CD14-positive monocyte (primary cell): ENCODE measurements around the gene ZSWIM1. TPM values are rescaled to one million over a fixed set of nuclear protein-coding genes. Genes with fewer than 3 reads are reported as not detected.

Source experiments
- DNase-seq, 3 donors: peaks; one replicate each; pipeline ENCODE4 v3.0.0-alpha.2; 2011 to 2022
- H2AFZ ChIP-seq: 2 replicates; pipeline ENCODE4 v1.6.0; 2012; ENCODE audit warnings: mild to moderate bottlenecking, low read depth, low read length, inconsistent platforms; ENCODE audit not compliant: insufficient read depth, poor library complexity, severe bottlenecking
- H3K27ac ChIP-seq, 2 donors: 1 replicate in 1 of 2; 2 replicates in 1 of 2; pipeline ENCODE4 v1.5.1; 2012 to 2013; ENCODE audit warnings: low read length in 2 of 2, control low read depth in 1 of 2, inconsistent platforms in 1 of 2, low read depth in 1 of 2, mild to moderate bottlenecking in 1 of 2
- H3K27me3 ChIP-seq, 2 donors: one replicate each; pipeline versions ENCODE4 v1.6.0 to v1.6.1; 2011 to 2013; ENCODE audit warnings: low read length in 2 of 2; ENCODE audit not compliant: control insufficient read depth in 2 of 2, insufficient read depth in 2 of 2
- H3K36me3 ChIP-seq, 2 donors: replicated peaks in 1 of 2; 1 replicate in 1 of 2; 2 replicates in 1 of 2; pipeline versions ENCODE4 v1.5.1 to v1.6.1; 2012 to 2013; ENCODE audit warnings: low read length in 2 of 2, control low read depth in 1 of 2, inconsistent platforms in 1 of 2, mild to moderate bottlenecking in 1 of 2; ENCODE audit not compliant: insufficient read depth in 2 of 2, control insufficient read depth in 1 of 2
- H3K4me1 ChIP-seq, 2 donors: 1 replicate in 1 of 2; 2 replicates in 1 of 2; pipeline versions ENCODE4 v1.5.1 to v1.6.1; 2012 to 2013; ENCODE audit warnings: low read length in 2 of 2, control low read depth in 1 of 2, inconsistent platforms in 1 of 2, mild to moderate bottlenecking in 1 of 2, moderate library complexity in 1 of 2; ENCODE audit not compliant: insufficient read depth in 2 of 2, control insufficient read depth in 1 of 2
- H3K4me2 ChIP-seq: replicated peaks from 2 replicates; pipeline ENCODE3; 2012; ENCODE audit warnings: low read length, moderate library complexity, mild to moderate bottlenecking; ENCODE audit not compliant: poor library complexity, severe bottlenecking; ENCODE audit errors: extremely low read depth
- H3K4me3 ChIP-seq, 3 experiments: fragments of 200-600 bp in 1 of 3; sonication (generic) in 1 of 3; replicated peaks in 1 of 3; 1 replicate in 2 of 3; 2 replicates in 1 of 3; pipeline ENCODE4 v1.5.1; 2011 to 2013; ENCODE audit warnings: low read length in 3 of 3, mild to moderate bottlenecking in 3 of 3, control low read depth in 2 of 3, low read depth in 2 of 3, inconsistent platforms in 1 of 3, moderate library complexity in 1 of 3
- H3K79me2 ChIP-seq: 2 replicates; pipeline ENCODE4 v1.6.0; 2012; ENCODE audit warnings: mild to moderate bottlenecking, control low read depth, inconsistent platforms, low read length, moderate library complexity; ENCODE audit not compliant: insufficient read depth
- H3K9ac ChIP-seq: 2 replicates; pipeline ENCODE4 v1.6.0; 2017; ENCODE audit warnings: low read length, mild to moderate bottlenecking; ENCODE audit not compliant: insufficient read depth, poor library complexity, severe bottlenecking
- H3K9me3 ChIP-seq, 2 donors: replicated peaks in 1 of 2; 1 replicate in 1 of 2; 2 replicates in 1 of 2; pipeline versions ENCODE4 v1.5.1 to v1.6.1; 2012 to 2013; ENCODE audit warnings: low read length in 2 of 2, control low read depth in 1 of 2; ENCODE audit not compliant: control insufficient read depth in 1 of 2, insufficient read depth in 1 of 2
- H4K20me1 ChIP-seq: 2 replicates; pipeline ENCODE4 v1.6.0; 2012; ENCODE audit warnings: mild to moderate bottlenecking, low read length, control low read depth, moderate library complexity; ENCODE audit not compliant: insufficient read depth
- H3K27ac Mint-ChIP-seq, 7 donors: one replicate each; pipeline ENCODE4 v1.8.0; 2020; ENCODE audit warnings: mild to moderate bottlenecking in 7 of 7, mixed read lengths in 7 of 7, moderate library complexity in 6 of 7, inconsistent platforms in 2 of 7
- H3K27me3 Mint-ChIP-seq, 3 donors: one replicate each; pipeline ENCODE4 v1.8.0; 2021 to 2022; ENCODE audit warnings: low read depth in 3 of 3, mild to moderate bottlenecking in 3 of 3, mixed read lengths in 3 of 3, moderate library complexity in 3 of 3, inconsistent platforms in 1 of 3
- H3K36me3 Mint-ChIP-seq, 2 donors: one replicate each; pipeline ENCODE4 v1.8.0; 2020; ENCODE audit warnings: mixed read lengths in 2 of 2, inconsistent platforms in 1 of 2, mild to moderate bottlenecking in 1 of 2
- H3K4me1 Mint-ChIP-seq: one replicate; pipeline ENCODE4 v1.8.0; 2020; ENCODE audit warnings: mild to moderate bottlenecking, mixed read lengths
- H3K4me3 Mint-ChIP-seq, 2 donors: one replicate each; pipeline ENCODE4 v1.8.0; 2020; ENCODE audit warnings: mild to moderate bottlenecking in 2 of 2, mixed read lengths in 2 of 2, moderate library complexity in 1 of 2
- H3K9me3 Mint-ChIP-seq, 7 donors: one replicate each; pipeline ENCODE4 v1.8.0; 2020 to 2022; ENCODE audit warnings: mixed read lengths in 7 of 7, mild to moderate bottlenecking in 6 of 7, moderate library complexity in 6 of 7, inconsistent platforms in 2 of 7
- WGBS: methylation state at CpG from one replicate; pipeline ENCODE4 v1.1.5; 2013; ENCODE audit warnings: missing lambda C conversion rate; ENCODE audit not compliant: insufficient coverage; 5-methylcytosine and 5-hydroxymethylcytosine counted together
- intact Hi-C, 2 donors: fragments of 100-400 bp; cut with micrococcal nuclease; formaldehyde crosslinking; loops; one replicate each; pipeline versions ENCODE4 v1.15.0 to v1.15.1; 2023
- polyA plus RNA-seq, 3 donors: library from polyadenylated mRNA; depleted of rRNA in 1 of 3; unstranded in 2 of 3; stranded (reverse) in 1 of 3; fragments of 300-500 nt in 2 of 3; fragments of >200 nt in 1 of 3; fragmentation: Illumina TruSeq in 2 of 3; gene quantifications; 1 replicate in 2 of 3; 2 replicates in 1 of 3; pipeline ENCODE4 v1.2.3, GENCODE V29; 2012 to 2021
- TF ChIP-seq, protein P1 (sequence below): fragments of 200-600 bp; IDR thresholded peaks from one replicate; pipeline ENCODE4 v1.8.0; 2022; ENCODE audit warnings: antibody characterized with exemption, mild to moderate bottlenecking

The ZSWIM1 gene
- polyA plus RNA-seq, 3 donors, result 2.5 to 2.6 (median 2.5) TPM

DNA sequence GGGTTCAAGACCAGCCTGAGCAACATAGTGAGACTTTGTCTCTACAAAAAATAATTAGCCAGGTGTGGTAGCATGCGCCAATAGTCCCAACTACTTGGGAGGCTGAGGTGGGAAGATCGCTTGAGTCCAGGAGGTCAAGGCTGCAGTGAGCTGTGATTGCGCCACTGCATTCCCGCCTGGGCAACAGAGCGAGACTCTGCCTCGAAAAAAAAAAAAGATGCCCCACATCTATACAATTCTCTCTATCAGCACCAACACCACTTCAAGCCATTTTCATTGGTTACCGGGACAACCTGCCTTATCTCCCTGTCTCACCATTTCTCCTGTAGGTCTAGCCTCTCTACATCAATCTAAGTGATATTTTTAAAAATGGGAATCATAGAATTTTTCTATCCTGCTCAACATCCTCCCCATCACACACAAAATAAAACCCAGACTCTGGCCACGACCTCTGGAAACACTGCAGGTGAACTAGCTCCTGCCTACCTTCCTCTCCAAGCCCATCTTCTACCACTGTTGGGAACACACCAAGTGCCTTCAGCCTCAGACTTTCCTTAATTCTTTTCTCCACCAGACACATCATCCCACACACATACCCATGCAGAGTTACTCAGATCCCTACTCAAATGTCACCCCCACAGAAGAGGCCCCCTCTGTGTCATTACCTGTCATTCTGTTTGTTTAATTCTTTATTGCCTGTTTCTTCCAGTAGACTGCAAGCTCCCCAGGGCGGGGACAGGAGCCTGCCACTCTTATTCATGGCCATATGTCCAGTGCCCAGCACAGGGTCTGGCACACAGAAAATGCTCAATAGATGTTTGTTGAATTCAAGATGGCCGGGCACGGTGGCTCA is 40.5 kb downstream of the ZSWIM1 start:
- Histone ChIP-seq H3K9ac (no peak overlapping the region), H4K20me1 (no peaks in the 10 kb centered on the region), H3K27me3 (no peaks in the 10 kb centered on the region), H2AFZ (no peak overlapping the region), H3K27ac (no peak overlapping the region), H3K4me3 (no peak overlapping the region), H3K4me1 (peaks cover 14 to 20% of the 10 kb centered on the region in 2 donors), H3K79me2 (no peaks in the 10 kb centered on the region), H3K4me2 (no peak overlapping the region), H3K9me3 (no peaks in the 10 kb centered on the region), H3K36me3 (no peaks in the 10 kb centered on the region)
- Mint-ChIP-seq H3K4me1 (peaks cover 22% of the 10 kb centered on the region), H3K27me3 (peaks cover 6 to 20% (median 10%) of the 10 kb centered on the region in 3 donors), H3K4me3 (no peak overlapping the region), H3K9me3 (peaks cover 0 to 2% (median 0%) of the 10 kb centered on the region in 7 donors), H3K27ac (peak overlapping the region in 1 of 7 donors; percentile 0), H3K36me3 (no peaks in the 10 kb centered on the region)
- no peak for DNase-seq
- intact Hi-C loops, result no loop called here
- 96% methylated on average over 2 of the region's 11 CpGs for WGBS
- TF ChIP-seq, protein P1, sequence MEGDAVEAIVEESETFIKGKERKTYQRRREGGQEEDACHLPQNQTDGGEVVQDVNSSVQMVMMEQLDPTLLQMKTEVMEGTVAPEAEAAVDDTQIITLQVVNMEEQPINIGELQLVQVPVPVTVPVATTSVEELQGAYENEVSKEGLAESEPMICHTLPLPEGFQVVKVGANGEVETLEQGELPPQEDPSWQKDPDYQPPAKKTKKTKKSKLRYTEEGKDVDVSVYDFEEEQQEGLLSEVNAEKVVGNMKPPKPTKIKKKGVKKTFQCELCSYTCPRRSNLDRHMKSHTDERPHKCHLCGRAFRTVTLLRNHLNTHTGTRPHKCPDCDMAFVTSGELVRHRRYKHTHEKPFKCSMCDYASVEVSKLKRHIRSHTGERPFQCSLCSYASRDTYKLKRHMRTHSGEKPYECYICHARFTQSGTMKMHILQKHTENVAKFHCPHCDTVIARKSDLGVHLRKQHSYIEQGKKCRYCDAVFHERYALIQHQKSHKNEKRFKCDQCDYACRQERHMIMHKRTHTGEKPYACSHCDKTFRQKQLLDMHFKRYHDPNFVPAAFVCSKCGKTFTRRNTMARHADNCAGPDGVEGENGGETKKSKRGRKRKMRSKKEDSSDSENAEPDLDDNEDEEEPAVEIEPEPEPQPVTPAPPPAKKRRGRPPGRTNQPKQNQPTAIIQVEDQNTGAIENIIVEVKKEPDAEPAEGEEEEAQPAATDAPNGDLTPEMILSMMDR, result no peak

DNA sequence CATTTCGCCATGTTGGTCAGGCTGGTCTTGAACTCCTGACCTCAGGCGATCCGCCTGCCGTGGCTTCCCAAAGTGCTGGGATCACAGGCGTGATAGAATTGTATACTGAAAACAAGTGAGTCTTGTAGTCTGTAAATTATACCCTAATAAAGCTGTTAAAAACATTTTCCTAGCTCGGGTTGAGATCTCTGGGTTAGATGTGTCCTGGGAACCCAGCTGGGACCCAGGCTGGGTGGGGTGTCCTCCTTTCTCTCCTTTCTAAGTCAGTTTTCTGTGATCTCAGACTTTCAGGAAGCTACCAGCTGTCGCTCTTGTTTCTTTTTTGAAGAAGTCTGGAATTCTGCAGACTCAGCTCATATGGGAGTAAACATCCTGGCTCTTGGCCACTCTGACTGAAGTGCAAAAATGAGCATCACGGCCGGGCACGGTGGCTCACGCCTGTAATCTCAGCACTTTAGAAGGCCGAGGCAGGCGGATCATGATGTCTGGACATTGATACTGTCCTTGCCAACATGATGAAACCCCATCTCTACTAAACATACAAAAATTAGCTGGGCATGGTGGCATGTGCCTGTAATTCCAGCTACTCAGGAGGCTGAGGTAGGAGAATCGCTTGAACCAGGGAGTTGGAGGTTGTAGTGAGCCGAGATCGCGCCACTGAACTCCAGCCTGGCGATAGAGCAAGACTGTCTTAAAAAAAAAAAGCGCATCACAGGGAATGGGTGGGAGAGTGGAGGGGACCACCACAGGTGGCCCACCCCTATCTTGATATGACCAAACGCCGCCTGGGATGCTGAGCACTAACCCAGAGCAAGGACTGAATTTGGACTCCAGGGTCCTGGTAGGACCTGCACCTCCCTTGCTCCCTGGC is 43.6 kb downstream of the ZSWIM1 start:
- peak overlapping the region in 4 of 7 donors; percentile 7 to 63 (median 30) for H3K27ac Mint-ChIP-seq
- H3K4me2 ChIP-seq, result no peak overlapping the region

More for the DNA sequence above, 43.6 kb downstream of the ZSWIM1 start:
- Histone ChIP-seq H3K27me3 (no peaks in the 10 kb centered on the region), H3K79me2 (no peaks in the 10 kb centered on the region), H3K4me3 (no peak overlapping the region), H3K9me3 (no peaks in the 10 kb centered on the region), H3K9ac (no peak overlapping the region), H3K36me3 (no peaks in the 10 kb centered on the region), H4K20me1 (no peaks in the 10 kb centered on the region), H2AFZ (no peak overlapping the region), H3K27ac (no peak overlapping the region), H3K4me1 (peaks cover 14 to 17% of the 10 kb centered on the region in 2 donors)
- Mint-ChIP-seq H3K4me3 (peak overlapping the region in 1 of 2 donors; percentile 49), H3K4me1 (peaks cover 22% of the 10 kb centered on the region), H3K27me3 (peaks cover 6 to 21% (median 10%) of the 10 kb centered on the region in 3 donors), H3K9me3 (peaks cover 0 to 2% (median 0%) of the 10 kb centered on the region in 7 donors), H3K36me3 (no peaks in the 10 kb centered on the region)
- no peak for DNase-seq
- WGBS, result 50% methylated on average over 10 of the region's 21 CpGs
- TF ChIP-seq, protein P1, result no peak
- intact Hi-C loops, result no loop called here
